Measurements from ENCODE around the gene MSMP.

The MSMP gene

GRCh38 chr9:35754264-35754663, at the start of gene MSMP:
Gene MSMP (minus strand): TSS chr9:35754276. CDS start chr9:35754129, 147 bp downstream.
- DNase-seq (ENCODE audit: low read depth): no peak
- no peak within 1 kb of the TSS for H3K4me3 ChIP-seq (ENCODE audit: low read length)
- TF ChIP-seq CTCF (IDR thresholded peaks at IDR 0.05; ENCODE audit: insufficient read depth, low read depth, low read length, missing control alignments): no peak

GRCh38 chr9:35801328-35802128, 47.5 kb upstream of the MSMP start:
- TF ChIP-seq CTCF (IDR thresholded peaks at IDR 0.05; ENCODE audit: insufficient read depth, low read depth, low read length, missing control alignments): no peak
- DNase-seq (ENCODE audit: low read depth): no peak
- H3K4me3 ChIP-seq (ENCODE audit: low read length): no peak overlapping the region

- DNase-seq (ENCODE audit: low read depth): no peak
Observed at GRCh38 chr9:35800530-35800929, 46.5 kb upstream of the MSMP start.

GRCh38 chr9:35798658-35799374, 44.7 kb upstream of the MSMP start:
- H3K4me3 ChIP-seq (ENCODE audit: low read length): no peak overlapping the region
- DNase-seq (ENCODE audit: low read depth): peak; percentile 99
- no peak for TF ChIP-seq CTCF (IDR thresholded peaks at IDR 0.05; ENCODE audit: insufficient read depth, low read depth, low read length, missing control alignments)

More at GRCh38 chr9:35800530-35800929, 46.5 kb upstream of the MSMP start:
- no peak overlapping the region for H3K4me3 ChIP-seq (ENCODE audit: low read length)
- no peak for TF ChIP-seq CTCF (IDR thresholded peaks at IDR 0.05; ENCODE audit: insufficient read depth, low read depth, low read length, missing control alignments)

GRCh38 chr9:35797311-35798109, 43.4 kb upstream of the MSMP start:
- H3K4me3 ChIP-seq (ENCODE audit: low read length): no peak overlapping the region
- no peak for TF ChIP-seq CTCF (IDR thresholded peaks at IDR 0.05; ENCODE audit: insufficient read depth, low read depth, low read length, missing control alignments)
- DNase-seq (ENCODE audit: low read depth): no peak

GRCh38 chr9:35795695-35796094, 41.6 kb upstream of the MSMP start:
- TF ChIP-seq CTCF (IDR thresholded peaks at IDR 0.05; ENCODE audit: insufficient read depth, low read depth, low read length, missing control alignments): no peak
- DNase-seq (ENCODE audit: low read depth): peak; percentile 59
- no peak overlapping the region for H3K4me3 ChIP-seq (ENCODE audit: low read length)
